Vagina (tissue), 2 donors: ENCODE results near the gene KCND2. TPM values are rescaled to one million over a fixed set of nuclear protein-coding genes. Genes with fewer than 3 reads are reported as not detected.
"Not testable (repeated sequence)": the region's sequence is repeated elsewhere in the genome, so short reads cannot be mapped to it uniquely, and the experiment has no call there.

Experiments used
- DNase-seq, 2 donors: peaks; one replicate each; pipeline ENCODE4 v3.0.0-alpha.2; 2017; ENCODE audit errors: extremely low spot score in 2 of 2
- H3K27ac ChIP-seq: fragments of 200-600 bp; sonication (generic); one replicate; pipeline ENCODE4 v1.5.1; 2019
- H3K27me3 ChIP-seq: fragments of 200-600 bp; sonication (generic); one replicate; pipeline ENCODE4 v1.5.1; 2019
- H3K36me3 ChIP-seq, 2 donors: fragments of 200-600 bp; sonication (generic); one replicate each; pipeline ENCODE4 v1.5.1; 2017 to 2019
- H3K4me1 ChIP-seq: fragments of 200-600 bp; sonication (generic); one replicate; pipeline ENCODE4 v1.5.1; 2019
- H3K4me3 ChIP-seq, 2 donors: fragments of 200-600 bp; sonication (generic); 1 replicate in 1 of 2; 2 replicates in 1 of 2; pipeline ENCODE4 v1.5.1; 2016 to 2019
- H3K9me3 ChIP-seq: fragments of 200-600 bp; sonication (generic); one replicate; pipeline ENCODE4 v1.5.1; 2019
- POLR2A ChIP-seq, 2 donors: fragments of 450-650 bp; IDR thresholded peaks; one replicate each; pipeline ENCODE4 v1.6.1; 2017; ENCODE audit warnings: antibody characterized with exemption in 2 of 2, mild to moderate bottlenecking in 2 of 2, moderate library complexity in 2 of 2
- POLR2AphosphoS5 ChIP-seq, 2 donors: sonication (generic); formaldehyde crosslinking; IDR thresholded peaks; one replicate each; pipeline ENCODE4 v1.9.0; 2017; ENCODE audit warnings: antibody characterized with exemption in 2 of 2, mild to moderate bottlenecking in 2 of 2, low read depth in 1 of 2; ENCODE audit not compliant: insufficient read depth in 1 of 2
- intact Hi-C: fragments of 100-400 bp; cut with DNase I; formaldehyde crosslinking; loops from one replicate; pipeline ENCODE4 v1.15.1; 2023
- total RNA-seq: library from RNA; depleted of rRNA; stranded (reverse); fragments of >200 nt; gene quantifications from one replicate; pipeline ENCODE4 v1.2.3, GENCODE V29; 2016
- TF ChIP-seq, protein P1 (sequence below), 3 experiments: fragments of 450-650 bp in 2 of 3; fragments of 200-600 bp in 1 of 3; sonication (generic) in 1 of 3; IDR thresholded peaks; one replicate each; pipeline ENCODE4 v1.5.1; 2017 to 2019; ENCODE audit warnings: antibody characterized with exemption in 3 of 3, mild to moderate bottlenecking in 2 of 3, moderate library complexity in 2 of 3

KCND2 gene
- total RNA-seq, 1 donor from 2014 or later = 3.7 TPM

DNA sequence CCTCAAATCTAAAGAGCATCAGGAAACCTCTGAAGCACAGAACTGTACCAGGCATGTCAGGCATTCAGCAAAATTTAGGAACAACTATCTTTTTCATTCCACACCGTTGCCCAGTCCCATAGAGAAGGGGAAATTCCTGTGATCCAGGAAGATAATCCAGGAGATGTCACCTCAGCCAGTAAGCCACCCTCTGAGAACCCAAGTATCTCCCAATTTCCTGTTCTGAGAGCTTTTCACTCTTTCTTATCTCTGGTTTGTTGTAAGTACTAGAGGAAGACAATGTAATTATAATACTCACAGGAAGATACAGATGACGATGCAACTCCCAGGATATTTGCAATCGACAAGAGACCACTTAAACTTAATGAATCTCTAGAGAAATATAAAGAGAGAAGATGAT is 487.9 kb downstream of the KCND2 start:
- no peaks in the 10 kb centered on the region for H3K4me1 ChIP-seq
- no peaks in the 10 kb centered on the region for H3K27me3 ChIP-seq
- no peak overlapping the region for H3K27ac ChIP-seq
- H3K36me3 ChIP-seq = no peaks in the 10 kb centered on the region
- no peaks in the 10 kb centered on the region for H3K9me3 ChIP-seq
- no peak overlapping the region for H3K4me3 ChIP-seq
- no peak for DNase-seq
- TF ChIP-seq POLR2AphosphoS5 (IDR thresholded peaks at IDR 0.05; ENCODE audit: insufficient read depth in 1 of 2, low read depth in 1 of 2) (no peak), POLR2A (IDR thresholded peaks at IDR 0.05) (no peak)
- TF ChIP-seq, protein P1, sequence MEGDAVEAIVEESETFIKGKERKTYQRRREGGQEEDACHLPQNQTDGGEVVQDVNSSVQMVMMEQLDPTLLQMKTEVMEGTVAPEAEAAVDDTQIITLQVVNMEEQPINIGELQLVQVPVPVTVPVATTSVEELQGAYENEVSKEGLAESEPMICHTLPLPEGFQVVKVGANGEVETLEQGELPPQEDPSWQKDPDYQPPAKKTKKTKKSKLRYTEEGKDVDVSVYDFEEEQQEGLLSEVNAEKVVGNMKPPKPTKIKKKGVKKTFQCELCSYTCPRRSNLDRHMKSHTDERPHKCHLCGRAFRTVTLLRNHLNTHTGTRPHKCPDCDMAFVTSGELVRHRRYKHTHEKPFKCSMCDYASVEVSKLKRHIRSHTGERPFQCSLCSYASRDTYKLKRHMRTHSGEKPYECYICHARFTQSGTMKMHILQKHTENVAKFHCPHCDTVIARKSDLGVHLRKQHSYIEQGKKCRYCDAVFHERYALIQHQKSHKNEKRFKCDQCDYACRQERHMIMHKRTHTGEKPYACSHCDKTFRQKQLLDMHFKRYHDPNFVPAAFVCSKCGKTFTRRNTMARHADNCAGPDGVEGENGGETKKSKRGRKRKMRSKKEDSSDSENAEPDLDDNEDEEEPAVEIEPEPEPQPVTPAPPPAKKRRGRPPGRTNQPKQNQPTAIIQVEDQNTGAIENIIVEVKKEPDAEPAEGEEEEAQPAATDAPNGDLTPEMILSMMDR (IDR thresholded peaks at IDR 0.05) = no peak
- intact Hi-C loops = no loop called here

DNA sequence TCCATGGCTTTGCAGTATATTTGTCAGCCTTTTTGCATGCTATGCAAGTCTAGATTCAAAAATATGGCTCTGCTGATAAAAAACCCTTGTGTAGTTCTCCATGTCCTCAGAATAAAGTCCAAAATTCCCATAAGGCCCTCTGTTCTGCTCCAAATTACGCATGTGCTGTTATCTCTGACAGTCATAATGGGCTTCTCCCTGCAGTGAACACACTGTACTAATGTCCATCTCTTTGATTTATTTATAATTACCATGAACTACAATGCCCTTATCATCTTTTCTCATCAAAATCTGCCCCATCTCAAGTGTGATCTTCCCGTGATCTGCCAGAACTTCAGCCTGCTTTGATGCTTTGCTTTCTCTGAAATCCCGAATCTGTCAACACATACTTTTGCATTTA is 497.2 kb downstream of the KCND2 start:
- H3K27me3 ChIP-seq = no peaks in the 10 kb centered on the region
- H3K4me3 ChIP-seq = no peak overlapping the region
- no peaks in the 10 kb centered on the region for H3K9me3 ChIP-seq
- DNase-seq = no peak
- H3K36me3 ChIP-seq = no peaks in the 10 kb centered on the region
- no peak for TF ChIP-seq POLR2A (IDR thresholded peaks at IDR 0.05)
- no peak for TF ChIP-seq POLR2AphosphoS5 (IDR thresholded peaks at IDR 0.05; ENCODE audit: insufficient read depth in 1 of 2, low read depth in 1 of 2)
- TF ChIP-seq, protein P1 (IDR thresholded peaks at IDR 0.05) = no peak
- no peak overlapping the region for H3K27ac ChIP-seq
- no peaks in the 10 kb centered on the region for H3K4me1 ChIP-seq
- intact Hi-C loops = no loop called here

DNA sequence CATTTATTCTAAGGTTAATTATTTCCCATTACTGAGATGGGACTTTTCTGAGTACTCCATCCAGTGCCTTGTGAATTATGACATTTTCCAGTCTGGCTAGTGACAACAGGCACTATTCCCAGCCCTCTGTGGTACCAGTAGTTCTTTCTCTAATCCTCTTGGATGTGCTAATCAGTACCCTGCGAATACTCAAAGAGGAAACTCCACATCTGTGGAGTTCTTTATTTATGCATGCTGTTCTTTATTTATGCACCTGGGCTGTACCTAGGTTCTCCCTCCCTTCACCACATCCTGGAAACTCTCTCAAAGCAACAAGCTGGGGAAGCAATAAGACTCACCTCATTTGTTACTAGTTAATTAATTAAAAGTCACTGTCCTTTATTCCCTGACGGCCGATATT is 501.5 kb downstream of the KCND2 start:
- intact Hi-C loops = no loop called here
- no peak for DNase-seq
- Histone ChIP-seq H3K27ac (no peak overlapping the region), H3K4me1 (no peaks in the 10 kb centered on the region), H3K36me3 (no peaks in the 10 kb centered on the region), H3K9me3 (no peaks in the 10 kb centered on the region), H3K27me3 (no peaks in the 10 kb centered on the region), H3K4me3 (no peak overlapping the region)
- no peak for TF ChIP-seq POLR2AphosphoS5 (IDR thresholded peaks at IDR 0.05; ENCODE audit: insufficient read depth in 1 of 2, low read depth in 1 of 2)
- TF ChIP-seq POLR2A (IDR thresholded peaks at IDR 0.05) = no peak
- TF ChIP-seq, protein P1 (IDR thresholded peaks at IDR 0.05) = no peak

DNA sequence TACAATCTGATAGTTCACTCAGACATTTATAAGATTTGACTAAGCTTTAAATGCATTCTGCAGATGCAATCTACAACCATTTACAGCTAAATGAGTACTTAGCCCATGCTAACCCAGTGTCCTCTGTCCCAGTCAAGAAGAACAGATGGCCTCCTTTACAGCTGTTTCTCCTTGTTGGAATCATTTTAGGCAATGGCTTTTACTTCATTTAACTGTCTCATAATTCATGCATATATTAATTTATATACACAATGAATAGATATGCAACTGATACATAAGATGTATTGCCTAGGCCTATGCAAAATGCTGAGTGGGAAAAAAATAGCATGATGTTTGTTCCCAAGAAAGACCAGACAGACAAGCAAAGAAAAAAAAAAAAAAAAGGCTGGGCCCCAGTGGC is 502.8 kb downstream of the KCND2 start:
- Histone ChIP-seq H3K36me3 (no peaks in the 10 kb centered on the region), H3K27ac (no peak overlapping the region), H3K4me1 (no peaks in the 10 kb centered on the region), H3K4me3 (no peak overlapping the region), H3K27me3 (no peaks in the 10 kb centered on the region), H3K9me3 (no peaks in the 10 kb centered on the region)
- no peak for DNase-seq
- intact Hi-C loops = no loop called here
- TF ChIP-seq, protein P1 (IDR thresholded peaks at IDR 0.05) = no peak
- TF ChIP-seq POLR2AphosphoS5 (IDR thresholded peaks at IDR 0.05; ENCODE audit: insufficient read depth in 1 of 2, low read depth in 1 of 2) (no peak), POLR2A (IDR thresholded peaks at IDR 0.05) (no peak)

DNA sequence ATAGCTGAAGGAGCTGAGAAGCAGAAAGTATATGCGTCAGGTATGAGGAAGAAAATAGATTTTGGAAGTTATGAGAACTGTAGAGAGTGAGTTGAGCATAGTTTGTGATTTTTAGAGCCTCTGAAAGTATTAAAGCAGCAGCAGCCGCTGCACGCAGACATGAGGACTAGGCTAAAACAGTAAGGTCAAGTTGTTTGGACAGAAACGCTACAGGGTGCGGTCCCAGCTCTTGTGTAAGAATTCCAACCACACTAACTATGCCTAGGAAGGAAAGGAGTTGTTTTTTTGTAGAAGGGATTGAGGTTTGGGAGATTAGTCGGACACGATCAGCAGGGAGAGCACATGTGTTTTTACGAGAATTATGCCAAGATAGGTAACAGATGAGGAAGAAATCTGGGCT is 506.1 kb downstream of the KCND2 start:
- intact Hi-C loops, DNase-seq, H3K27me3 ChIP-seq, H3K9me3 ChIP-seq, H3K4me3 ChIP-seq, H3K27ac ChIP-seq, H3K36me3 ChIP-seq, H3K4me1 ChIP-seq: not testable (repeated sequence)

DNA sequence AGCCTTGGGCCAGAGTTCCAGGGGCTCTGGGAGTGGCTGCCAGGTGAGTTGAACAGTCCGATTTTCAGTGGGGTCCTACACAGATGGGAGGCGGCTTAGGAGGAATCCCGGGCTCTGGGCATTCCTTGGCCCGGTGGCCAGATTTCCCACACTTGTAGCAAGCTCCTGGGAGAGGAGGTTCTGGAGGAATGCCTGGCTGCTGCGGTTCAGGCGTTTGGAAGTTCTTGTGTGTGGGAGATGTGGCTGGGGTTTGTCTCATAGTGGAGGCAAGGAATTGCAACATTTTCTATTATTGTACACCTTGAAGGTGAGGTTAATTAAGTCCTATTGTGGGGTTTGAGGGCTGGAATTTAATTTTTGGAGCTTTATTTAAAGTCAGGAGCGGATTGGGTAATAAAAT is 507.5 kb downstream of the KCND2 start:
- H3K9me3 ChIP-seq, H3K36me3 ChIP-seq, H3K4me1 ChIP-seq, H3K27me3 ChIP-seq, H3K4me3 ChIP-seq, intact Hi-C loops, H3K27ac ChIP-seq, DNase-seq: not testable (repeated sequence)
